A204.1 (cell line): ENCODE data around the gene MDN1.

ENCODE experiments used
- FAIRE-seq: peaks from 2 replicates; lab custom pipeline; 2012; peaks lifted over from hg19 to GRCh38; lab: Jason Lieb, UNC

The MDN1 gene

GRCh38 chr6:89689732-89690131 is 129.9 kb downstream of the MDN1 start:
- no peak for FAIRE-seq

GRCh38 chr6:89688328-89688727 is 131.3 kb downstream of the MDN1 start:
- FAIRE-seq = no peak

DNA sequence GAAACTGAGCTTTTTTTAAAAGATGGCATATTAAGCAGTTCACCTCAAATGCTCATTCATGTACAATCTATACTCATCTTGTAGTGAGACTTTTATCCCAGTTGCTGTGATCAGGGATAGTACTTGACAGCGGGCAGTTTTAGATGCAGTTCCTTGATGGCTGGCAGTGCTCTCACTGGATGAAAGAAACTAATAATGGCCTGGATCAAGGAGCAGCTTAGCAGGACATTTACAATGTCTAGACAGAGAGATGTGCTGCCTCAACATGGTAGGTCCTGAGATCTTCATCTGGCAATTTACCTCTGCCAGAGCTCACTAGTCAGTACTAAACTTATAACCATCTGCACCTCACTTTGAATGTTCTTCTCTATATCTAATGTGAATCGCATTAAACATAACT is 134.3 kb downstream of the MDN1 start:
- FAIRE-seq = no peak

- no peak for FAIRE-seq
Measured at GRCh38 chr6:89682991-89683390, 136.6 kb downstream of the MDN1 start.

GRCh38 chr6:89681983-89682564 is 137.5 kb downstream of the MDN1 start:
- FAIRE-seq = no peak

- FAIRE-seq = no peak
Measured at GRCh38 chr6:89680551-89680950, 139.0 kb downstream of the MDN1 start.

DNA sequence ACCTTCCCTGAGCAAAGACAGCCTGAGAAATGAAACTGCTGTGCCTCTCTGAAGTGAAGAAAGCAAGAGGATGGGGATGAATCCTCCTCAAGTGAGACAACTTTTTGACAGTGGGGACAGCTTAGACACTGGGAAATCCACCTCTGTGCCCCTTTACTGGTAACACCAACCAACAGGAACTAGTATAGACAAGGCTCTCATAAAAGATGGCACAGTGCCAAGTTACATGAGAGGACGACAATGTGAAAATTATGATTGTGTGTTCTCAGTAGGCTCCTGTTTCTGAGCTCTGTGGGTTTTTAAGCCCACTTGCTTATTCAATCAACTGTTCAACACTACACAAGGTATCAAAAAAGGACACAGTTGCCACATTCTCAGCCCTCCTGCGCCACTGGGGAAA is 139.4 kb downstream of the MDN1 start:
- FAIRE-seq = no peak

GRCh38 chr6:89679215-89680120 is 140.1 kb downstream of the MDN1 start:
- FAIRE-seq = no peak

- FAIRE-seq = no peak
Measured at GRCh38 chr6:89678531-89678930, 141.1 kb downstream of the MDN1 start.

DNA sequence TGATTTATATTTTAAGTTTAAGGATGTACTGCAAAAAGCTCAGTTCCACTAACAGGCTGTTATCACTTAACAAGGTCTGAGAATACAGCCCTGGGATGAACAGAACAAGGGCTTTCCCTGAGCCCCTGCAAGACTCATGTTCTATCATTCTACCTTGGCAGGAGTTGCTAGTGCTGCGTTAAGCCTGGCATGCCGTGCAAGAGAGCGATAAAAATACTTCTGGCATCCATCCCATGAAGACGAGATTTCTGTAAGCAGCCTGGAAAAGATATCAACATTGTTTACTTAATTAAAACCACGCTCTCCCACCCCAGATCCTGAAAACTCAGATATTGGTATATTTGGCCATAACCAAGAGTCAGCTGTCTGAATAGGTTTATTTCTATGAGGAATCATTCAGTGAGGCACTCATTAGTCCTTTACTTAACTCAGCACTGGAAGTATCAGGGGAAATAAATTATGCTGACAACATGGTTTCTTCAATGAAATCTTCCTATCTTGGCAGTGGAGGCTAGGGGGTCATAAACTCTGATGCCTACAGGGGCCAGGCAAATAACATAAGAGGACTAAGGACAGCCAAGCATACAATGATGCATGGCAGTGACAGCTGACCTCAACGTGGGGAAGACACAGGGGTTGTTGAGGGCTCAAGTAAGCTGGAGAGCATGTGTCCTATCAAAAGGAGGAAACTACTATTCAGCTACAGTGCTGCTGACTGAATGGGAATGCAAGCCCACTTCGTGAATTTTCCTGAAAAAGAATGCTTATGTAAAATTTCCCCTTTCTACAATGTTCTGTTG is 143.4 kb downstream of the MDN1 start:
- FAIRE-seq = no peak

DNA sequence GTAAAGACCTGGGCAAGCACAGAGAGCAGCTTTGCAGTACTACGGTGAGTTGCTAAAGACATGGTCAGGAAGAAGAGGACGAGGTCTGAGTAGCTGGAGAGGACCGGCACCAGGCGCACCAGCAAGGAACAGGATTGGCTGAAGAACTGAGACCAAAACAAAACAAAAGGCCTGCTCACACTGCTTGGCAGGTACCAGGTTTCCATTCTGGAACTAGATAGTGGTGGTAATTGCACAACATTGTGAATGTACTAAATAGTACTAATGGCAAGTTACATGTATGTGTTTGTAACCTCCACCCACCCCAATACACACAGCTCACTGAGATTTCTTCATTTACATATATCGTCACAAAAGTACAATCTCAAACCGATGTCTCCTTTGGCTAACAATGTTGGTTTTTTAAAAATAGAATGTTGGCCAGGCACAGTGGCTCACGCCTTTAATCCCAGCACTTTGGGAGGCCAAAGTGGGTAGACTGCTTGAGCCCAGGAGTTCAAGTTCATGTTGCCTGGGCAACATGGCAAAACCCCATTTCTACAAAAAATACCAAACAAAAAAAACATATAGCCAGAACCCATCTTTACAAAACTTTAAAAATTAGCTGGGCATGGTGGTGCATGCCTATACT is 148.5 kb downstream of the MDN1 start:
- FAIRE-seq = no peak

DNA sequence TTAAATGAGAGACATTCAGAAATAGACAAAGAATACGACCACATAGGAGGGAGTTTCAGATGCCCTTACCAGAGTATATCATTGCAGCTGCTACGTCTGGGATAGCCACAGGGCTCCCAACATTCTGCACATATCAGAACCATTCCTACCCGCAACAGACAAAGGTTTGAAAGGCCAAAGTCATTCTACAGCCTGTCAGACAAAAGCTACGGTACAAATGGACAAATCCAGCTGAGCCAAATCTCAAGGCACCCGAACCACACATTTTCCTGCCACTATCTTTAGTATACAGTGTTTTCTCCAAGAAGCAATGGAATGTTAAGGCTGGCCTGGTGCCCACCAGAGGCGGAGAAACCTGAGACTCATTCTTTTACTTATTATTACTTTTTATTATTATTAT is 150.6 kb downstream of the MDN1 start:
- FAIRE-seq = no peak

DNA sequence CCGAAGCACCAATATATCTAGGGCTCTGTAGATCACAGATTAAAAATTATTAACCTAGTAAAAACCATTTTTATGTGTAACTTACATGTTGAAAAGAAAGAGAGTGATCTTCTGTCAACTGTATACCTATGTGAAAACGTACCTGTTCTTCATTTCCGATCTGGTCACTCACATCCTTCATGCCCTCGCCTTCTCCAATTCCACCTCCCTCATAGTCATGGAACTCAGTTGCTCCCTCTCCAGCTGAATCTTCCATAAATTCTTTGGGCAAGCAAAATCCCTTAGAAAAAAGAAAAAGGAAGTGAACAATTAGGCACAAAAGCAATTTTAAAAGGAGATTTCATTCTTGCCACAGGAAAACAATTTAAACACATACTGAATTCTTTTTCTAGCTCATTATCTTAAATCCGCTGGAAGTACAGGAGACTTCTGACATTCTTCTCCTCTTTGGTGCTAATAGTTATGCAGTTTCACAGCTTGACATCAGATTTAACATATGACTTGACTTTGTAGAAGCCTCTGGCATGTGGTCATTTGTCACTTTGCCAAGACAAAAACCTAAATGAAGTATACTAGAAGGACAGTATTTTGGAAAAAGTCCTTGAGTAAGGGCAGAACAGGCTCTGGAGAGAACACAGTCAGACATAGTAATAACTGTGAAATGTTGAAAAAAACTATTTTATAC is 151.6 kb downstream of the MDN1 start:
- no peak for FAIRE-seq

DNA sequence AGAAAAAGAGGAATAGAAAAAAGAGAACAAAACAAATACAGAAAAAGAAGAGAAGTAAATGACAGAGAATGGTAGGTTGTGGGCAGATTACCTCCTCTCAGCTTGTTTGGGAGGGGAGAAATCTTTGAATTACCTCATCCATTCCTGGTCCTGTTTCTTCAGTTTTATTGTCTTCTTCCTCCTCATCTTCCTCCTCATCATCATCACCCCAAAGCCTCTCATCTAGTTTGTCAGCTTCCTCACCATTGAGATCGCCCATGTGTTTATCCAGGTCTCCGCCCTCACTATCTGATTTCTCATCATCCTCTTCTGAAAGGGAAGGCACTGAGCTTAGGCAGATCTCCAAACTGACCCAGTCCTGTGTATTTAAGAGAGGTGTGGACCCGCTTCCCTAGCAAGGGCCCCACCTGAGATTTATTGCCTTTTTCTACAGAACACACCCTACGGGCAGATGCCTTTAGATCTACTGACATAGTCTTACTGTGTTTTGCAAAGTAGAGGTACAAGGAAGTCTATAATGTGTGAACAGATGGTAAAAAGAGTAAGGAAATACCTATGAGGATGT is 156.9 kb downstream of the MDN1 start:
- FAIRE-seq = no peak

DNA sequence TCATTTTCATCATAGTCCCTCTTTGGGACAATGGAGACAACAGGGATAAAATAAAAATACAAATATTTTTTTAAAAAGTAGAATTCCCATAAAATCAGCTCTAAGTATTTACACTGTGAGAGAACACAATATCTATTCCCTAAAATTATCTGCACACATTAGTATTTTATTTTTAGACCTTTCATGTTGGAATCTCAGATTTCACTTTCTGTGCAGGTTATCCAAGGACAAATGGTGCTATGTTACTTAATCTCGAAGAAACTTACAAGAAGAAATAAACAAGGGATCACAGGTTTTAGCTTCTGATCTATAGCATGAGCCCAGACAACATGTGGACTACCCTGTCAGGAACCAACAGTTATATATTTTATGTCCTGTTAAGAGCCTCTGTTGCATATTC is 158.0 kb downstream of the MDN1 start:
- no peak for FAIRE-seq

GRCh38 chr6:89660981-89661380 is 158.6 kb downstream of the MDN1 start:
- no peak for FAIRE-seq

DNA sequence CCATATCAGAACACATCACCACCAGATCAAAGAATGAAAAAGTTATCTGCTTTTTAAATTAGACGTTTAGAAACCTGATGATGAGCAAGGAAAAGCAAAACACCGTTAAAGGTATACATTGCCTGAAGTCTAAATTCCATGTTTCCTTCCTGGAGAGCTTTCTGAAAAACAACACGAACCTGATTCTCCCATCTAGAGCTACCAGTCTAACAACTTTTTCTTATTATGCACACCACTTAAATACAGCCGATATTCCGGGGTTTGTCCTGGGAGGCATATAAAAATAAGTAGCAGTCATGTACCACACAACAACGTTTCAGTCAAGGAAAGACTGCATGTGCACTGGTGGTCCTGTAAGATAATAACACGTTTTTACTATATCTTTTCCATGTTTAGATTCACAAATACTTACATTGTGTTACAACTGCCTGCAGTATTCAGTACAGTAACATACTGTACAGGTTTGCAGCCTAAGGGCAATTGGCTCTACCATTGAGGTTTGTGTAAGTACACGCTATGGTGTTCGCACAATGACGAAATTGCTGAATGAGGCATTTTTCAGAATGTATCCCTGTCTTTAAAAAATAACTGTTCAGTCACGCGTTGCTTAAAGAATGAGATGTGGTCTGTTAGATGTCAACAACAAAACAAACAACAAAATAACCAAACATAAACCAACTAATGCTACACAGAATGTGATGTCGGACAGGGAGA is 162.0 kb downstream of the MDN1 start:
- FAIRE-seq = no peak

DNA sequence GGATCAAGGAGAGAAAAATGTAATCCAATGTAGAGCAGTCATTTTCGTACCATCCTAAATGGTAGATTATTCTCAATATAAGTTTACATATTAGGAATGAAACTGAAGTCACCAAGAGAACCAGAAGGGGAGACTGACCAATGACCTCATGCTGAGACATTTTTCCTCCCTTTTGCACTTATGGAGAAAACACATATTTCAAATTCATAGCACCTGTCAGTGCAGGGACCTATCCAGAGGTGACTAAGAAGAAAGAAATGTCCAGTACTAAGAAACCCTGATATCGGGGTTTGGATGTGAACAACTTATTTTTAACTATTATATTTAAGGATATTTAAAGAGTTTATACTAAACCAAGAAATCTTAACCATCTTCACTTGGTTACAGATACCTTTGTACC is 164.5 kb downstream of the MDN1 start:
- FAIRE-seq = no peak

DNA sequence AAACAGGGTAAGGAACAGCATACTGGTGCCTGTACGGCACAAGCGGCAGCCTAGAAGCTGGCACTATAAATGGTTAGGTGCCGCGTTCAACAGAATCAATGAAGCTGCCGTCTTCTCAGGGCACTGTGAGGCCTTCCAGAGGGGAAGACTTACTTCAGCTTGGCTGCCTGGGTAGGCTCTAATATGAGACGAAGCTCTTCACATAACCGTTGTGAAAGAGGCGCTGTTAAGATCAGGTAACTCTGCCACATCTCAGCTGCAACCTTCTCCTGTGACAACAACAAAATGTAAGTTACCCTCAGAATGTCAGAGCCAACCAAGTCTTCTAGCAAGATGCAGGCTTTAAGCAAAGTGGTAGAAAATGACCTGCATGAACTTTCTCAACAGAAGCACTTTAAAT is 169.0 kb downstream of the MDN1 start:
- FAIRE-seq = no peak

- FAIRE-seq = no peak
Measured at GRCh38 chr6:89649682-89650081, 169.9 kb downstream of the MDN1 start.

GRCh38 chr6:89644864-89645263 is 174.7 kb downstream of the MDN1 start:
- FAIRE-seq = no peak
